ENCODE data around the gene ACACB.

DNA sequence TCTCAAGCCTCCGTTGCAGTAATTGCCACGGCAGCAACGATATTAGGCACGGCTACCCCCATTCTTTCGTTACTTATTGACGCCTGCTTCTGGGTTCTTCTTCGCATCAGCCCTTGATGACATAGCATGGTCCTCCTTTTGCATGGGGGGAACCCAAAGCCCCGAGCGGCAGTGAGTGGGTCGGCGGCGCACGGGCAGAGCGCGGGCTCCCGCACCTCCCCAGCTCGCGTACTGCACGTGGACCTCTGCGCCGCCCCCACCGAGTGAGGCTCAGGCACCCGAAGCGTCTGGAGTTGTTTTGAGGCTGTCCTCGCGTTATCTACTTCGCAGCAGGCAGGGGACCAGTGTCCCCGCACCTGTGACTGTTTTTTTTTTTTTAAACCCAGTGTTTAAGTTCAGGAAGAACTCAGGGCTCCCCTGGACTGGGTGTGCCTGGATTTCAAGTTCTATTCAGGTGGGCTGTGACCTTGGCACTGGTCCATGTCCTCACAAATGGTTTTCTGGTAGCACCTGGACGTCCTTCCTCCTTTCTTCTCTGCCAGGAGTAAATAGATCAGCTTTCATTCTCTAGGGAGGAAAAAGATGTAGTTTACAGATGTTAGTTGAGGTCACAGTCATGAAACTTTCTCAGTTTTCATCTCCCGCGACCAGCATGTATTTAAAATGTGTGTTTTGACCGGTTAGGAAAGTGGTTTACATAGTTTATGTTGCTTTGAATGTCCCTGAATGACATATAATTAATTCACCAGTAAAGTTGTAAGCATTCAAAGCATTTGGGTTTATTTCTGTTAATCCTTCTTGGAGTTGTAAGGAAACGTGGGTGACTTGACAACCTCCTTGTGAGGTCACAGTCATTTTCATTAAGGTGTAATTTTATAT lies 194.1 kb downstream of the ACACB start:
- TF ChIP-seq CTCF (IDR thresholded peaks at IDR 0.05) (no peak), POLR2A (IDR thresholded peaks at IDR 0.05) (no peak)

Measured in esophagus squamous epithelium (tissue), 4 donors.